ENCODE data around the gene MIEF1.
"Not testable (repeated sequence)": the region's sequence is repeated elsewhere in the genome, so short reads cannot be mapped to it uniquely, and the experiment has no call there.

The MIEF1 gene

GRCh38 chr22:39517470-39517869, 15.4 kb downstream of the MIEF1 start:
- DNase-seq = no peak

GRCh38 chr22:39518144-39518786, 16.2 kb downstream of the MIEF1 start:
- DNase-seq = no peak

DNA sequence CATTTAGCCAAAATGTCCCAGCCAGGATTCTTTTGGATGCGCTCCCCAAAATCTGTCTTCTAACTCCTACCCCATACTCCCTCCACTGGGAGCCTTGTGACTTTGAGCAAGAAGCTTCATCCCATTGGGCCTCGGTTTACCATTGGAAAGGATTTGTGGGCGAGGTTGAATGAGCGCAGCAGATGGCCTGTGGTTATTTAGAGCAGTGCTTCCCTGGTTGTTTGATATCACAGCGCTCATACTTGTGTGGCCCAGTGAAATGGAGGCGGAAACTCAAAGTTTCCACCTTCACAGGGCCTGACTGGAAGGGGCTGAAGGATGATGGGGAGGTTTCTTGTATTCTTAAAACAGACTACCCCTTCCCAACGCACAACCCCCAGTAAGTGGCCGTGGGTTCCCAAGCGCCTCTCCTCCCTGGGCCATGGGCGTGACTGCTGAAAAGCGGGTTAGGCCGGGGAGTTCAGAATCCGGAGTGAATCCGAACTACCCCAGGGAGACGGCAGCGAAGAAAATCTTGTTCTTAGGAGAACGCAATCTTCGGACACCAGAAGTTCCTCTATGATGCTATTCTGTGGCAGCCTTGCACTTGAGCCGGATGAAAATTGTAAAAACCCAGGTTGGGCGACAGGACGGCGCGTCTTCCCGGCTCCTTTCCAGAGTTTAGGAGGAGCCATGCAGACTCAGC, 17.0 kb downstream of the MIEF1 start:
- DNase-seq = peak; percentile 46

GRCh38 chr22:39519681-39520225, 17.7 kb downstream of the MIEF1 start:
- peak; percentile 90 for DNase-seq

DNA sequence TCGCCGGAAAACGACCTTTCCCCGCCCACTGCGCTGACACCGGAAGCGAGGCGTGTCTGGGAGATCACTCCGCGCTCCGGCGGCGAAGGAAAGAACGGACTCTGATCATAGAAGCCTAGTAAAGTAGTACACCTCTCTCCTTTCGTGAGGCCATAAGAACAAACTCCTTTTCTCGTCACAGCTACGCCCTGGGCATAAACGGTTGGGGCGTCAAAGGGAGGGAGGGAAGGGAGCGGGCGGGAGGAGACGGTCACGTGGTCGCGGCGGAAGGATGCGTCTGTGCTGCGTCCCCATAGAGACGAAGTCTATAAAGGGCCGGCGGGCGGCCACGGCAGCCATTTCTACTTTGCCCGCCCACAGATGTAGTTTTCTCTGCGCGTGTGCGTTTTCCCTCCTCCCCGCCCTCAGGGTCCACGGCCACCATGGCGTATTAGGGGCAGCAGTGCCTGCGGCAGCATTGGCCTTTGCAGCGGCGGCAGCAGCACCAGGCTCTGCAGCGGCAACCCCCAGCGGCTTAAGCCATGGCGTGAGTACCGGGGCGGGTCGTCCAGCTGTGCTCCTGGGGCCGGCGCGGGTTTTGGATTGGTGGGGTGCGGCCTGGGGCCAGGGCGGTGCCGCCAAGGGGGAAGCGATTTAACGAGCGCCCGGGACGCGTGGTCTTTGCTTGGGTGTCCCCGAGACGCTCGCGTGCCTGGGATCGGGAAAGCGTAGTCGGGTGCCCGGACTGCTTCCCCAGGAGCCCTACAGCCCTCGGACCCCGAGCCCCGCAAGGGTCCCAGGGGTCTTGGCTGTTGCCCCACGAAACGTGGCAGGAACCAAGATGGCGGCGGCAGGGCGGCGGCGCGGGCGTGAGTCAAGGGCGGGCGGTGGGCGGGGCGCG, 18.4 kb downstream of the MIEF1 start, which contains the start of gene ATF4:
ATF4 (plus strand) TSS at position 337 of the 880 bp plus-strand sequence. CDS start 884 bp downstream, outside the sequence.
- peak; percentile 81 for DNase-seq

GRCh38 chr22:39521106-39521885, 19.2 kb downstream of the MIEF1 start:
- DNase-seq = peak; percentile 11

GRCh38 chr22:39522091-39522490, 20.0 kb downstream of the MIEF1 start:
- DNase-seq = not testable (repeated sequence)

DNA sequence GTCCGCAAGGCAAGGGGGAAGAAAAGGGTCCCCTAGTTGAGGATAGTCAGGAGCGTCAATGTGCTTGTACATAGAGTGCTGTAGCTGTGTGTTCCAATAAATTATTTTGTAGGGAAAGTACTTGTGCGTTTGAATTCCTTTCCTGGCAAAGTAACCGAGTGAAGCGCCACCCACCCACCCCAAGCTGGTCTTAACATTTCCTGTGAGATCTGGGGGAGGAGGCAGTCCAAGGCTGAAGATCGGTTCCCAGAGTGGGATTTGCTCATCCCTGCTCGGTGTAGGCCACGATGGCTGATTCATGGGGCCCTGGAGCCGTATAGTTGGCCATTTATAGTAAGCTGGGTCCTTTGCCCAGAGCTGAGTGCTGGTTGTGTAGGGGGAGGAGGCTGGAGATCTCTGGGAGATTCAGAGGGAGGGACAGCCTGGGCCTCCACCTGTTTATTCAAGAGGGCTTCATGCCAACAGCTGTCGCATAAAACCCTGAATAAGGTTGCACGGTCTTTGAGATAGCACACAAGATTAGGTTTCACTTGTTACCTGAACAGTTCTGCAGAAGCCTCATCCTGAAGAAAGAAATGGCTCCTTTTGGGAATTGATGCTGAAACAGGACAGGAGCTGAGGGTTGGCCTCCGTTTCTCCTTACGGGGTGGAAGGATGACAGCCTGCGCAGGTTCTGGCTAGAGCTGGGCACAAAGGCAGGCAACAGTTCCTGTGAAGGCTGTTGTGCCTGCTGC, 20.6 kb downstream of the MIEF1 start:
- DNase-seq = peak; percentile 49

GRCh38 chr22:39524089-39524752, 22.1 kb downstream of the MIEF1 start:
- DNase-seq = no peak

DNA sequence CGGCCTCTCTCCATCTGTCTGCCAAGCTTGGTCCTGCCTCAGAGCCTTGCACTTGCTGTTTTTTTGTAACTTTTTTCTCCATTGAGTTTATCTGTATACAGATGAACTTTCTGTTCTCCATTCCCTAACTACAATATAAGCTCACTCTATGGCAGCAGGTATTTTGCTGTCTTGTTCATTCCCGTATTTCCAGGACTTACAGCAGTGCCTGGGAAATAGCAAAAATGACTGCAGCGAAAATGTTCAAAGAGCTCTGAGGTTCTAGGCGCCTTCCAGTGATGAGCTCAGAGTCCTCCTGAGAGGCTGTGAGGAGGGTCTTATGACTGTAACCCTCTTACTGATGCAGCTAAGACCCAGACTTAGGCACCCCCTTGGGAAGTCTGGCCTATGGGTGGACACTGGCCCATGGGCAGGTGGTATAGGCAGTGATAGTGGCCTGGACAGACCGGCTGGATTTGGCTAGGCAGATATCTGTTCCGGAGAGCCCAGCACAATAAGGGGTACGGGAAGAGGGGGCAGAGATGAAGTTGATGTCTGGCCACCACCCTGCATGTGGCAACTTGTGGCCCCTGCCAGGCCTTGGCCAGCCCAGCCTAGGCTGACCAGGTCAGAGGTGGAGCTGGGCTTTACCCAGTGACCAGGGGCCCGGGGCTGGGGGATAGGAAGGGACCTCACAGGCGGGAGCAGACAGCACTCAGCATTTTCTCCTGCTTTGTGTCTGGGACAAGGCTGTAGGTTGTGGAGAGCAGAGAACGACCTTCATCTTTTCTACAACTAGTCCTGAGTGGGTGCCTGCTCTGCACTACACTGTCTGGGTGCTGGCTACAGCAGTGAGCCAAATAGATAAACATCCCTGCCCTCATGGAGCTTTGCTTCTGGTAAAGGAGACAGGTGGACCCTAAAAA, 22.9 kb downstream of the MIEF1 start:
- no peak for DNase-seq

DNA sequence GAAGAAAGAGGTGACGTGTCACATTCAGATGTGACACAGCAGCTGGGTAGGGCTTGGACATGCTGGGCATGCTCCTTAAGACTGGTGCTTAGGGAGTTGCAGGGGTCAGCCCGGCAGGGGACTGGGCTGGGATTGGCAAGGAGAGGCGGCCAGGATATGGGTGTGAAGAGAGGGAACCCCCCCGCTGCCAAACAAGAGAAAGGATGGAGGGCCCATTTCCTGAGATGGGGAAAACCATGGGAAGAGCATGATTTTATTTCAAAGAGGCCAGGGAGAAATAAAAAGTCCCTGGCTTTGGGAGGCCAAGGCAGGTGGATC, 23.5 kb downstream of the MIEF1 start:
- no peak for DNase-seq

DNA sequence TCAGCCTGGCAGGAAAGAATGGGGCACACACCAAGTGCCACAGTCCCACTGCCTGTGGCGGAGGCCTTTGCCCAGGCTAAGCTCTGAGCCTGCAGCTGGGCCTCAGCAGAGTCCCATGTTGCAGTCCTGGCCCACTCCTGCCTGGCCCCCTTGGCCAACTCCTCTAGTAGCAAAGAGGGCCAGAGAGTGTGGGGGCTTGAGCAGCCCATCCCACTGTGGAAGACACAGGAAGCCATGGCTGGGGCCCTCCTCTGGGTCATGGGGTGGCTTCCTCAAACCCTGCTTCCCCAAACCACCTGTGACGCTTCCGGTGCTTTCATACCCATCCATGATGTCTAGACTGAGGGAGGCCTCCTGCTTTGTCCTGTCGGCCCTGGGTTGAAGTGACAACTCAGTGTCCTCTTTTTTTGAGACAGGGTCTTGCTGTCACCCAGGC, 24.7 kb downstream of the MIEF1 start:
- no peak for DNase-seq

DNA sequence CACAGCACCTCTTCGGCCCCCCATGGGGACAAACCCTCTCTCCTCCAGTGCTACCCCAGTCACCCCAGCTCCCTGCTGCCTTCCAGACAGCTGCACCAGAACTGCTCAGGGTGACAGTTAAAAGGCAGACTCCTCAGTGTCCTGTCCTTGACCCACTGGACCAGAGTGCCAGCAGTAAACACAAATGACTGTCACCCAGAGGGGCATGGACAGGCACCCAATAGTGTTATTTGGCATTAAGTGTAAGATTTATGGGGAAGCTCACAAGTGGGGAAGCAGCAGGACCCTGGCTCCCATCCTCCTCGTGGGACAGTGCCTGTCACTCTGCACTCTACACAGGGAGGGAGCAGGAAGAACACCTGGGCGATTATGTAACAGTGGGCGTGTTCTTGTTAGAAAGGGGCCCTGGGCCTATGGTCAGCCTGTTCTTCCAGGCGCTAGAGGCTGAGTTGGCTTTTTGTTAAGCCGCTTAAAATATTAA, 25.4 kb downstream of the MIEF1 start:
- DNase-seq = no peak

GRCh38 chr22:39528080-39528661, 26.1 kb downstream of the MIEF1 start:
- DNase-seq = peak; percentile 19

GRCh38 chr22:39528681-39529486, 26.8 kb downstream of the MIEF1 start:
- DNase-seq = peak; percentile 77

DNA sequence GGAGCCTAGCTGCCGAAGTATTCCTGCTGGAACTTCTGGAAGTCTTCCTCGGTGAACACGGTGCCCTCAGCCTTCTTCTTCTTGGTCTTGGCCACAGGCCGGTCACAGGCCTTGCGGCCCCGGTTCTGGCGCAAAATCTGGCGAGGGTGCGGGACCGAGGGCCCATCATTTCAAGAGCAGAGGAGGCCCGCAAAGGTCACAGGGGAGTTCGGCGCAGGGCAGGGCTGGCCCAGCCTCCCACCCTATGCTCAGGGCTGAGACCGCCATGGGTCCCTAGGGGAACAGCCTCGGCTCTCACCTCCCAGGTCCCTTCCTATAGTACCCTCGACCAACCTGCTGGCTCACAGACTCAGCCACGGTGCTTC, 27.4 kb downstream of the MIEF1 start:
- DNase-seq = no peak

DNA sequence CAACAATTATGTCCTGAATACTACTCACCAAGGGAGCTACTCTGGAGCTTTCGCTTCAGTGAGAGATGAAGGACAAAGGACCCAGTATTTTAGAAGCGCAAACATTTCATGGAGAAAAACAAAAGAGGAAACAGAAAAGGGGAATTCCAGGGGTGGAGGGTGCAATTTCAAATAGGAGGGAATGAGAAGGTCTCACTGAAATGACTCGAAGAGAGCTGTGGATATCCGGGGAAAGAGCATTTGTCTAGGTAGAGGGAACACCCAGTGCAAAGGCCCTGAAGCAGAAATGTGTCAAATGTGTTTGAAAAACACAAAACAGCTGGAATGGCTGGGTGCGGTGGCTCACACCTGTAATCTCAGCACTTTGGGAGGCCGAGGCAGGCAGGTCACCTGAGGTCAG, 28.0 kb downstream of the MIEF1 start:
- no peak for DNase-seq

DNA sequence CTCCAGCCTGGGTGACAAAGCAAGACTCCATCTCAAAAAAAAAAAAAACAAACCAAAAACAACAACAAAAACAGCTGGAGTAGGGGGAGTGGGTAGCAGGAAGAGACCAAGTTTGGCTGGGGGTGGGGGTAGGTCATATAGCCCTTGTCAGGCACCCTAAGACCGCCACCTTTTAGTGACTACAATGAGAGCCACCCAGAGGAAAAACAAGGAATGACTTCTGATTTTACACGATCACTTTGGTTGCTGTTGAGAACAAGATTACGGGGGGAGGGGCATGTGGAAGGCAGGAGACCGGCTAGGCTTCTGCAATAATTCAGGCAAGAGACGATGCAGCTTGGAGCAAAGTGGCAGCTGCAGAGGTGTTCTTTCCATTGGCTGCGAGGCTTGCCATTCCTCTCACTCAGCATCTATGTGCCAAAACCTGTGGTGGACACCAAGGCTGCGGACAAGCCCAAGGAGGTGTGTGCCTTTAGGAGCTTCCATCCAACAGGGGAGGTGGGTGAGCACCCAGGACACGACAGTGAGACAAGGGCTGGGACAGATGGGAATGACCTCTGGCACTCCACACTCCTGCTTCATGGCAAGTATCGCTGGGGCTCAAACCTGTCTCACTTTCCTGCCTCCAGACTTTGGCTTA, 28.7 kb downstream of the MIEF1 start:
- no peak for DNase-seq

Measured in DMS79 treated with DMSO at 0.1 percent for 48 hours (cell line).